Non-pigmented ciliary epithelial cell (primary cell): ENCODE measurements around the gene CLDN14.

Experiments
- DNase-seq: peaks from one replicate; pipeline ENCODE4 v3.0.0-alpha.2; 2010; ENCODE audit warnings: low read depth

CLDN14 gene

DNA sequence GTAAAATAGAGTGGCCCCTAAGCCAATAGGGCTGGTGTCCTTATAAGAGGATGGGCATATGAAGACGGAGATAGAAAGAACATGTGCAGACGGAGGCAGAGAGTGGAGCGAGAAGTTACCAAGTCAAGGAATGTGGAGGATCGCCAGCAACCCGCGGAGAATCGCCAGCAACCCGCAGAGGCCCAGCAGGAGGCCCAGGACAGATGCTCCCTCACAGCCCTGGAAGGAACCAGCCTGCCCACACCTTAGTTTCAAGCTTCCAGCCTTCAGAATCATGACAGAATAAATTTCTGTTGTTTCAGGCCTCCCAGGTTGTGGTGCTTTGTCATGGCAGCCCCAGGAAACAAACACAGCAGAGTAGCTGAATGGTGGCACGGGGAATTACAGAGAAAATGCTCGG is 9.6 kb downstream of the CLDN14 start:
- DNase-seq, result no peak

DNA sequence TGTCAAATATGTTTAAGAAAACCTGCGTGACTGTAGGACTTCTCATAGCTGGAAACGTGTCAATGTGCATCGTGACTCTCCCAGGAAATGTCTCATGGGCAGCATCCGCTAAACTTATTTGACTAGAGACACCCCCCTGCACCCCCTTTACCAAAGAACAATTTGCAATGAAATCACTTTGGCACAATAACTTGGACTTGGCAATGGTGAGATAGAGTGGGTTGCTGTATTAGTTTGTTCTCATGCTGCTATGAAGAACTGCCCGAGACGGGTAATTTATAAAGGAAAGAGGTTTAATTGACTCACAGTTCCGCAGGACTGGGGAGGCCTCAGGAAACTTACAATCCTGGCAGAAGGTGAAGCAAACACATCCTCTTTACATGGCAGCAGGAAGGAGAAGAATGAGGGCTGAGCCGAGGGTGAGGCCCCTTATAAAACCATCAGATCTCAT is 13.8 kb downstream of the CLDN14 start:
- no peak for DNase-seq

DNA sequence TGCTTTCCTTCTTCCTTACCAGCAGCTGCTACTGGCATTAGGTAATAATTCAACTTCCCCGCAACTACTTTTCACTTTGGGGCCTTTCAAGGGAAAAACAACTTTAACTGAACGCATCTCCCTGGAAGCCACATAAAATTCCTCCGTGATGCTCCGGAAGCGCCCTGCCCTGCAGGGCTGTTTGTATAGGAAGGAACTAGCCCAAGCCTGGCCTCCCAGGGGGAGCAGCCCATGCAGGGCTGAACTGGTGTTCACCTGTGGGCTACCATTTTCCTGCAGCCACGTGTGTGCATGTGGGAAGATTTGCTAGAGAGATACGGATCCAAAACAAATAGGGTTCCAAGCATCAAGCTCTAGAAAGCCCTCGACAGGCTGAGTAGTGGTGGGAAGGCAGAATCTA is 14.4 kb downstream of the CLDN14 start:
- DNase-seq, result no peak

DNA sequence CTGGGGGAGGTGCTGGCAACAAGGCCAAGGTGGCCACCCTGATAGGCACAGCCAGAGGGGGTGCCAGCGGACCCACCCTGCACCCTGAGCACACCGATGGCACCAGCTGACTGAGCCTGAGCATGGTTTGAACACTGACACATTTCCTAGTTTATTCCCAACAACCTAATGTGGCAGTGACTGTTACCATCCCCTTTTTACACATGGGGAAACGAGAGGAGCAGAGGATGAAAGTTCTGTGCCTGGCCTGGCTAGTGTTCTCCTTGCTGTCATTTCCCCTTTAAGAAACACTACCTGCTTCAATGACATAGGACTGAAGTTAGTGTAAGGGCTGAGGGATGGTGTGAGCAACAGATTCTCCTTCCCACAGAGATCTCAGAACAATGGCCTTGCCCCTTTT is 15.3 kb downstream of the CLDN14 start:
- no peak for DNase-seq

DNA sequence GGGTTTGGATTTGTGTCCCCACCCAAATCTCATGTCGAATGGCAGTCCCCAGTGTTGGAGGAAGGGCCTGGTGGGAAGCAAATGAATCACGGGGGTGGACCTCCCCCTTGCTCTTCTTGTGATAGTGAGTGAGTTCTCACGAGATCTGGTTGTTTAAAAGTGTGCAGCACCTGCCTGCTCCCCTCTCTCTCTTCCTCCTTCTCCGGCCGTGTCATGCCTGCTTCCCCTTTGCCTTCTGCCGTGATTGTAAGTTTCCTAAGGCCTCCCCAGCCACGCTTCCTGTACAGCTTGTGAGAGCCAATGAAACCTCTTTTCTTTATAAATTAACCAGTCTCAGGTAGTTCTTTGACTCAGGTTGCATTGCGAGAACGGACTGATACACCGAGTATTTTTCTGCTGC is 15.9 kb downstream of the CLDN14 start:
- no peak for DNase-seq

DNA sequence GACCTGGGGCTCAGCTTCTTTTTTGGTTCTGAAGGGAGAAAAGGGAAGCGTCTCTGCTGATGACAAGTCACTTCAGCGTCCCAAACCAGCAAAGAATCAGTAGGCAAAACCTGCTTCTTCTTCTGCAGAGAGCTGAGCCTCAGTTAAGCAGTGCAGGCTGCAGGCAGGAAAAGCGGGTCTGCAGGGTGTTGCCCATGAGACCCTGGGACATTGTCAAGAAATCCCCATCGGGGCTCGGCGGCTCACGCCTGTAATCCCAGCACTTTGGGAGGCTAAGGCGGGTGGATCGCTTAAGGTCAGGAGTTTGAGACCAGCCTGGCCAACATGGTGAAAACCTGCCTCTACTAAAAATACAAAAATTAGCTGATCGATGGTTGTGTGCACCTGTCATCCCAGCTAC is 16.7 kb downstream of the CLDN14 start:
- DNase-seq, result no peak

DNA sequence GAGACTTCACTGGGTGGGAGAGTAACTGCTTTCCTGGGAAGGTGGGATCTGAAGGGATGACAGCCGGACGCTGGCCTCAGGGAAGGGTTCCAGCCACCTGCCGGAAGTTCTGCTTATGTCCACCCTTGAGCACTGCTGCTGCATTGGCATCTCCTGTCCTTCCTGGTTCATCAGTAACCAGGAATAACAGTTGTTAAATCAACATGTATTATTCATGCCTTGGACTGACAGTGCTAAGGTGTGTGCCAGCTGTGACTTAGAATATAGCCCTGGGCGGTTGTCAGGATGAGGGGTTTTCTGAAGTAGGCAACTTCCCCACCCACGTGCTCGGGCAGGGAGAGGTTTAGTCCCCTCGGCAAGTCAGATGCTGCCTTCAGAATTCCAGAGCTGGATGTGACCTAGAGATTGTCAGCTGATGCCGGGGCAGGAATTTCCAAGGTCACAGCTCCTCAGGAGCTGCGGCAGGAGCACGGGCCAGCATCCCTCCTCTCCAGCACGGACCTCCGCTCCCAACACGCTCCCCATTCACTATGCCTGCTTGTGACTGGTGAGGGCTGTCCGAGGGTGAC is 17.9 kb downstream of the CLDN14 start:
- no peak for DNase-seq

DNA sequence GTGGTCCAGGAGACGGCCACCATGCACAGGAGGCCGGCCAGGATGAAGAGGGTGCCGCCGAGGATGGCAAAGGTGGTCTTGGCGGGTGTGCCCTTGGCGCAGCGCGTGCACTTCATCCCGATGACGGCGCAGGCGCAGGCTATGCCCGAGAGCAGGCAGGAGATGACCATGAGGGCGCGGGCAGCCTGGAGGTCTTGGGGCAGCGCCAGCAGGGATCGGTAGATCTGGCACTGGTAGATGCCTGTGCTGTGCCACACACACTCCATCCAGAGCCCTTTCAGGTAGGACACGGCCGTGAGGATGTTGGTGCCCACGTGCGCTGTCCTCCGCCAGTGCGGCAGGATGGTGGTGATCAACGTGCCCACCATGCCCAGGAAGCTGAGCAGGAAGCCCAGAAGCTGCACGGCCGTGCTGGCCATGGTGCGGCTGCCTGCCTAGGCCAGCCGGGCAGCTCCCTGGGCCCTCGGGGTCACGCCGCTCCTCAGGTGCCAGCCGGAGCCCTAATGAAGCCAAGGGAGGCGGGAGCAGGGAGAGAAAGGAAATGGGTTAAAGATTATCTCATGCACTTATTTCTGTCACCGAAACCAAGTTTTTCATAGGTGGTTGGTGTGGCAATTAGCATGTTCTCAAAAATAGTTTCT is 18.5 kb downstream of the CLDN14 start:
- DNase-seq, result no peak

DNA sequence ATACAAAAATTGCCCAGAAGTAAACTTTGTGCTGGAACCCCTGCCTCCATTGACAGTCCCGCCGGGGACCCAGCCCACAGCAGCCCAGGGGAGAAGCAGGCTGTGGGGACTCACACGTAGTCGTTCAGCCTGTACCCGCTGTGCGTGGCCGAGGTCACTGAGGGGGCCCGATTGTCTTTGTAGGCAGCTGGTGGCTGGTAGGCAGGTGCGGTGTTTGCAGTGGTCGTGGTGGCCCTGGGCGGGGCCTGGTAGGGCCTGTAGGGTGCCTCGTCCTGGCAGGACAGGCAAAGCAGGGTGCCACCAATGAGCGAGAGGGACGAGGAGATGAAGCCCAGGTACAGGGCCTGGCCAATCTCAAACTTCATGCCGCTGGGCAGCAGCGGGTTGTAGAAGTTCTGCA is 19.1 kb downstream of the CLDN14 start:
- no peak for DNase-seq

DNA sequence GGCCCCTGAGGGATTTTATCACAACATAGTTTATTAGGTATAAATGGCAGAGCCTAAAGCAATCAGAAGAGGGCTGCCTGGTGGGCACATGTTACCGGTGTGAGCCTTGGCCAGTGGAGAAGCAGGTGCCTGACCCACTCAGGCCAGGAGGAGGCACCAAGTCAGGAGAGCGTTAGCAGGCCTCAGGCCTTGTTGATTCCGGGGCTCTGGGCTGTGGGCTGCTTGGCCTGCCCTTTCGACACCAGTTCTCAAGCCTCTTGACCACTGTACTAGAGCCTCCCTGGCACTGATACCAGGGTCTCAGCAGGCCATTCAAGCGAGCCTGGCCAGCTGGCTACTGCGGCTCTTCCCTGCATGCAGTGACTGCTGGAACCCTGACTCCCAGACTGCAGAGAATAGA is 20.8 kb downstream of the CLDN14 start:
- no peak for DNase-seq

DNA sequence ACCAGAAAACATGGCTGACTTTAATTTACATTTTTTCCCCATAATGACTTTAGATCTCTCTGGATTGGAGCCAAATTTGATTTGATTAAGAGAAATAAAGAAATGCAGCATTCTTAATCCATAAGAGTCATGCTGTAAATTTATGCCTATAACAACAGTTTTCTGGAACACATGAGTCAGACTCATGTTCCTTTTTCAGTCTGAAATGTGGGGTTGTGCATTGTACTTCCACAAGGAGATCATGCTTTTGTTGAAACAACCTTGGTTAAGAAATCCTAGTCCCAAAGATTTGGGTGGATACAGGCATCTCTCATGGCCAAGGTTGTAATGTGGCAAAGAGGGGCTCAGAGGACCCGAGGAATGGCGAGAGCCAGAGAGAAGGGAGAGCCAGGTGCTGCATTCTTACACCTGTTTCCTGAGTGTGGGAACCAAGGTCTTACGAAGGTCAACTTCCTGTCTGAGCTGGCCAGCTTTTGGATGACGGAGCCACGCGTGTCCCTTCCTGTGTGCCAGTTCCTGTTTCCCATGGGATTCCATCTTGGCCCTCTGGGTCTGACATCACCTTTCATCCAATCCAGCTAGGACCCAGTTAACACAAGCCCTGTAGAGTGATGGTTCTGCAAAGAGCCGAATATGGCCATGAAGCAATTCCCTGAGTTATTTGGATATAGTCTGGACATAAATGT is 23.1 kb downstream of the CLDN14 start:
- DNase-seq, result no peak

DNA sequence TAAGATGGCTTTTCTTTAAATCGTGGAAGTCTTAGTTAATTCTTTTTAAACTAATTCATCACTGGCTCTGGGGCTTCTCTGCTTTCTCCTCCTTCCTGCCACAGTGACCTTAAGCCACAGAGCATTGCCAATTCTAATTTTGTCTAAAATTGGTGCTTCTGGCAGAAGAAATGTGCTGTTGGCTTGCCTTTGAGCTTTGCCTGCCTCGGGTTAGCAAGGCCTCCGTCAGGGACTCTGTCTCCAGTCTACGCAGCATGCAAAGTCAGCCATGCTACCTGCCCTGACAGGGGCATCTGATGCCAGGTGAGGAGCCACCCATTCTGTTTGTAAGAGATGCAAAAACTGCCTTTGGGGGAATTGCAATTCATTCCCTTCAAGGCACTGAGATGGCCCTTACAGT is 25.2 kb downstream of the CLDN14 start:
- DNase-seq, result no peak

DNA sequence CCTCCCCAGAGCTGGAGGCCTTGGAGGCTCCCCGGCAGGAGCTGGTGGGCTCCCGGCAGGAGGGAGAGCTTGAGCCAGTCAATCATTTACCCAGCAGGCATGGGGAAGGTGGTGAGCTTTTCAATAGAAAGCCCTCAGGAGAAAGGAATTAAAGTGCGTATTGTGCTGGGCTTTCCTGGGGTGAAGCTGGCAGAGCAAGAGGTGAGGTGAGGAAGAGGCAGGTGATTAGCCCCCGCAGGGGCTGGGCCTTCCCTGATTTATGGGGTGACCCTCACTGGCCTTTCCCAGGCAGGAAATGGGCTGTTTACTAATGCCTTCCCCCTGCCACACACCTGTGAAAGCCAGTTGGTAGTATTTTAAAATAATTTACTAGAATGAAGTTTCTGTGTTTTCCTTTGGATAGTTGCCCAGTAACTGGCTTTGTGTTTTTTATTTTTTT is 25.8 kb downstream of the CLDN14 start:
- no peak for DNase-seq

DNA sequence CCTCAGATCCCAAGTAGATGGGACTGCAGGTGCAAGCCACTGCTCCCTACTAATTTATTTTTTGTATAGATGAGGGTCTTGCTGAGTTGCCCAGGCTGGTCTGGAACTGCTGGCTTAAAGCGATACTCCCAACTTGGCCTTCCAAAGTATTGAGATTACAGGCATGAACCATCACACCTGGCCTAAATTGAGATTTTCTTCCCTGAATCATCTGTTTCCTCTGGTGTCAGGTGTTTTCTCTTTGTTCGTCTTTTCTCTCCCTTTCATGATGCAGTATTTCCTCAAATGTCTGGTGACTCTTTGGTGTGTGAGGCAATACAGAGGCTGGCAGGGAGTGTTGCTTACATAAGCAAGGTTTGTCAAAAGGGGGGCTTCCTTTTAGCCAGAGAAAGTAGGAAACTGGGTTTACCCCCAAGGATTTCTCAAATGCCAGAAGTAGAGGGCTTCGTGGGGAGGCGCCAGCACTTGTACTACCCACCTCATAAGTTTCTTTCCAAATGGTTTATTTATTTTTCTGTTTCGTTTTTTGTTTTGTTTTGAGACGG is 27.6 kb downstream of the CLDN14 start:
- no peak for DNase-seq

DNA sequence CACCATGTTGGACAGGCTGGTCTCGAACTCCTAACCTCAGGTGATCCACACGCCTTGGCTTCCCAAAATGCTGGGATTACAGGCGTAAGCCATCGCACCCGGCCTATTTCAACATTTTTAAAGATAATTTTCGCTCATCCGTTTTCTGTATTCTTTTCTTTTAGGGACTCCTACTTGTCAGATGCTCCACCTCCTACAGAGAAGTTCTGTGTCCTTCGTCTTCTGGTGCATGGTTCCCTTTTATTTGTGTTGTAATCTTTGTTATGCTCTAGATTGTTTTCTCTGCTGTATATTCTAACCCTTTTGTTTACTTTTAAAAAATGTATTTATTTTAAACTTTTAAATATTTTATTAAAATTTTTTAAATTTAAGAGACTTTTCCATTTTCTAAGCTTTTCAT is 28.4 kb downstream of the CLDN14 start:
- no peak for DNase-seq

DNA sequence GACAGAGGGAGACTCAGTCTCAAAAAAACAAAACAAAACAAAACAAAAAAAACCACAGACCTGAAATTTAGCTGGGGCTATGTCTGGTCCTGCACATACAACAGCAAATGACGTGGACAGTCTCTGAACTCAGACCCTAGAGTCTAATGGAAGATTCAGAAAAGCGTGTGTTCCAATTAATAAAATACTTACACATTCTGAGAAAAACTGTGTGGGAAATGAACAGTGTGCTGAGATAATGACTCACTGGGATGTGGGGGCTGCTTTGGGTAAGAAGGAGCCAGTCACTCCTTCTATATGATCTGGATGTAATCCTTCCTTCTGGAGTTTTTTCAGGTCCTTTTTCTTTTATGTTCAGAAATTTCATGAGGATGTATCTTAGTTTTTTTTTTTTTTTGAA is 29.4 kb downstream of the CLDN14 start:
- no peak for DNase-seq

DNA sequence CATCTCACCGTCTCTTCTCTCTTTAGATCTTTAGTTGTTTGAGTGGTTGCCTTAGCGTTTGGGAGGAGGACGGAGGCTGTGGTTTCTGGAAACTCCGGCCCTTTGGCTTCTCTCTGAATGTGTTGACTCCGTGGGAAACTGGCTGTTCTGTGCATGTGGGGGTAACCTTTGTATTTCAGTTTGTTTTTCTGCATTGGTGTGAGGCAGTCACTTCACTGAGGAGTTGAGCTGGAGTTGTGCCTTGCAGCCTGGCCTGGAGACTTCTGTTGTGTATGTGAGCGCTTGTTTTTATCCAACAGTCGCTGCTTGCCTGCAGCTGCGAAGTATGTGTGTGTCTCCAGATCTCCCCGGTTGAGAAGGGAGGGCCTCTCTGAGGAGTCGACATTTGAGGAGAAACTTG is 33.6 kb downstream of the CLDN14 start:
- DNase-seq, result no peak

DNA sequence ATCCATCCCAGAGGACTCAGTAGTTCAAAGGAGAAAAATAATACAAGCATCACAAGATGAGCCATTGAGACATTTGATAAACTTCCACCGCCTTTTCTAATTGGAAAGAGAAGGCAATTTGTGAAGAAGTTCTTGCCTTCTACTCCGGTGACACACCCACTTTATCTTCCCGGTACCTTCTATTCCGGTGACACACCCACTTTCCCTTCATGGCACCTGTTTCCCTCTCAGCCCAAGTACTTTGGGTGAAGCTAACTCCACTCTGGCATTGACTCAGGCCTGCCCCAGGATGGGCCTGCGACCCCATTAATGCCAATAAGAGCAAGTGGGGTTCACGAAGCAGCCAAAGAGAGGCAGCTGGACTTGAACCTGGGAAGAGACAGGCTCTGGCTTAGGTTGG is 38.2 kb downstream of the CLDN14 start:
- DNase-seq, result no peak

DNA sequence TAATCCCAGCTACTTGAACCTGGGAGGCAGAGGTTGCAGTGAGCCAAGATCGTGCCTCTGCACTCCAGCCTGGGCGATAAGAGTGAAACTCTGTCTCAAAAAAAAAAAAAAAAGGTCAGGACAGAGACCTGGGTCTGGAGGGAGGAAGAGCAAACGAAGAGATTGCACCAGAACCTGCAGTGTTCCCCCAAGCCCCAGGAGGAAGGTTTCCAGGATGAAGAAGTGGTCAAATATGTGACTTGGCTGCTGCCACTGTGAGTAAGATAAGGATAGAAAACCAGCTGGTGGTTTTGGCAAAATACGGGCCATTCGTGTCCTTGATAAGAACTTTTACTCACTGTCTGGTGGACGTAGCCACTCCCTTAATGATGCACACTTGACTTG is 42.2 kb downstream of the CLDN14 start:
- peak; percentile 75 for DNase-seq

DNA sequence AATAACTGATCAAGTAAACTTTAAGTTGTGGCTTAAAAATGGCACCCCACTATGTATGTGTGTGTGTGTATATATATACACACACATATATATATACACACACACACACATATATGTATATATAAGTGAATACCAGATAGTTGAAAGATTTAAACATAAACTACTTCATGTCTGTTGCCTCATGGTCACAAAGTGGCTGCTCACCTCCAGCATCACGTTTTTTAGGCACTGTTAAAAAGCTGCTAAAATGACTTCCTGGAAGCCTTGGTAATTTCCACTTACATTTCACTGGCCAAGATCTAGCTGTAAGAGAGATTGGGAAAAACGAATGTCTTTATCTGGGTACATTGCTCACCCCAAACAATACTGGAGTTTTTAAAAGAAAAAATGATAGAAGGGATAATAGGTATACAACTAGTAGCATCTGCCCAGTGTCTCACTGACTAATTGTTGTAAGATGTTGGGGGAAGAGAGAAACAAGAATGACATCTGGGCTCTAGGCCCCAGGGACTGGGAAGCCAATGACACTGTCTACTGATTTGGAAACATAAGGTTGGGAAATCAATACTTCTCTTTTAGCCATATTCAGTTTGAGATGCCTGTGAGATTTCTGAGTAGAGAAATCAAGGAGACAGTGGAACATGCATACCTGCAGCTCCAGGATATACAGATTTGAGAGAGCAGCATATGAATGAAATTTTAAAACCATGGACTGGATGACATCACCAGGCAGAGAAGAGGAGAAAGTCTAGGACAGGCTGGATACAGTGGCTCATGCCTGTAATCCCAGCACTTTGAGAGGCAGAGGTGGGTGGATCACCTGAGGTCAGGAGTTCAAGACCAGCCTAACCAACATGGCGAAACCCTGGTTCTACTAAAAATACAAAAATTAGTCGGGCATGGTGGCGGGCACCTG is 42.8 kb downstream of the CLDN14 start:
- DNase-seq, result no peak

DNA sequence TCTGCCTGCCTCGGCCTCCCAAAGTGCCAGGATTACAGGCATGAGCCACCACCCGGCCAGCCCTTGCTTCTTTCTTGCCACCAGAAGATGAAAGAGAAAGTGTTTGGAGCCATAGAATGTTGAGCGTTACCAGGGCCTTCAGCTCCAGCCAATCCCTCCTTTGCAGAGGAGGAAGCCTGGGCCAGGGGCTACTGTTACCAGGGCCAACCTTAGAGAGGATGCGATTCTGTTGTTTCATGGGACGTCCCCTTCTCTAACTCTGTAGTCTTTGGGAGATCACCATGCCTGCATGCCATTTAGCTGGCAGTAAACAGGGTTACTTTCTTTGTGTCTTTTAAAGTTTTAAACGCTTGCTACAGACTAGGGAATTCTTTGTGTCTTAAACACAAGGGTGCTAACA is 45.8 kb downstream of the CLDN14 start:
- DNase-seq, result no peak

DNA sequence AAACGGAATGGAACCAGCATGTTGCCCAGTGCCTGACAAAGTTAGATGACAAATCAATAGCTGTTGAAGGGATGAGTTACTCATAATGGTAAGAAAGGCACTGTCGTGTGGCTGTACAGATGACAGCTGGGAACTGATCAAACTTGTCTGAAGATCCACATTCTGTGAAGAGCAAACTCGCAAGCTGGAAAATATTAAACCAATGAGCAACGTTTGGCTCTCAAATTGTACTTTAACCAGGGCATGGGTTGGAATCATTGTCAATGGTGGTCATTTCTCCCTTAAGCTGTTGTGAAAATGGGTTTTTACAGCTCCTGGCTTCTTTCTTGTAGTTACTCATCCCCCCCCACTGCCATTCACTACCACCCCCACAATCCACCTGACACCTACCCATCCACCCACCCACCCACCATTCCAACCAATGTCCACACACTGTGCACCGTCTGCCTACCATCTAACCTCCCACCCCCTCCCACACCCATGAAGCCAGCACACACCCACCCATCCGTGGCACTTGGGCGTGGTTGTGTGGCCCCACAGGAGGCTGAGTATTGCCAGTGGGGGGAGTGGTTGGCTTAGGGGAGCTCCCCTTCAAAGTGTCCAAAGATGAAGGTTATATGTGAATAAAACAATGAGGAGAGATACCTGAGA is 46.7 kb downstream of the CLDN14 start:
- DNase-seq, result no peak
